DMS153 treated with DMSO at 0.1 percent for 48 hours (cell line): ENCODE data around the gene LPCAT1.
"Not testable (repeated sequence)": the region's sequence is repeated elsewhere in the genome, so short reads cannot be mapped to it uniquely, and the experiment has no call there.

Experiments
- DNase-seq: peaks from one replicate; lab custom pipeline; 2025; ENCODE audit not compliant: unreplicated experiment; lab: John Stamatoyannopoulos, UW

Gene LPCAT1

DNA sequence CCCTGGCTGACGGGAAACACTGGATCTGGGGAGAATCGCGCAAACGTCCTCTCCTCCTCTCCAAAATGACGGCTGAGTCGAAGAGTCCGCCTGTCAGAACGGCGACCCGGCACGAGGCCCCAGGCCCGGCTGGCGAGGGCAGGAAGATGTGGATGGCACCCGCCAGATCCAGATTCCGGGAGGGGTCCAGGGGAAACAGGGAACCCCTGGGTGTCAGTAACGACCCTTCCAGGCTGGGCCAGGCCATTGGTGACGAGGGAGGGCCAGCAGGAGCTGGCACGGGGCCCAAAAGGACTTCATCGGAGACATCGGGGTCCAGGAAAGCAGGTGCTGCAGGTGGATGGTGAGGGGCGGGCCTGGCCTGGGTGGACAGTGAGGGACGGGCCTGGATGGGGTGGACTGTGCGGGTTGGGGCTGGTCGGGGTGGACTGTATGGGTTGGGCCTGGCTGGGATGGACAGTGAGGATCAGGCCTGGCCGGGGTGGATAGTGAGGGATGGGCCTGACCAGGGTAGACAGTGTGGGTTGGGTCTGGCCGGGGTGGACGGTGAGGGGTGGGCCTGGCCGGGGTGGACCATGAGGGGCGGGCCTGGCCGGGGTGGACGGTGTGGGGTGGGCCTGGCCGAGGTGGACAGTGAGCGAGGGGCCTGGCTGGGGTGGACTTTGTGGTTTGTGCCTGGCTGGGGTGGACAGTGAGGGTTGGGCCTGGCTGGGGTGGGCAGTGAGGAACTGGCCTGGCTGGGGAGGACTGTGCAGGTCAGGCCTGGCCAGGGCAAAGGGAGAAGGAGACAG lies 92.5 kb downstream of the LPCAT1 start:
- no peak for DNase-seq

DNA sequence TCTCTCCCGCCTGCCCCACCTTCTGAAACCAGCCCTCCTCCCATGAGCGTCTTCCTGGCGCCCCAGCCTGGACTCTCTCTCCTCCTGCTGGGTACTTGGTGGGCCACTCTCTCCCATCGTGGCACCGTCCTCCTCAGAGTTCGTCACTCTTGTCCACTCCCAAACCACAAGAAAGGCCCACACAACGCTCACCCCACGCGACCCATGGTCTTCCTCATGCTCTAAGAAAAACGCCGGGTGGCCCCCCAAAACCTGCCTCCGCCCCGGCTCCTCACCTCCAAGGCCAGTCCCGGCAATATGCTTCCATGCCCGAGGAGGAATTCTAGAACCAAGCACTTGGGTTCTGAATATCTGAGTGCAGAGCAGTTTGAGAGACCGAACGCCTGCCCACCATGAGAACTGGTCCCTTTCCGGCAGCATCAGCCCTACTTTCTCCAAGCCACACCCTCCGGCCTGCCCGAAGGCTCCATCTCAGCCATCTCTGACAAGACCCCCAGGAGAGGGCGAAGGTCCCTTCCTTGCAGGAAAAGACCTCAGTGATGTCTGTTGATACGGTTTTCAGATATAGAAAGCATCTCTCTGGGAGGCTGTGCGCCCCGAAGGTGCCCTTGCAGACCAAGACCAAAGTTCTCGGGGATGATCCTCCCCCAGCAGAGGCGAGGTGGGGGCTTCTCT lies 93.5 kb downstream of the LPCAT1 start:
- no peak for DNase-seq

DNA sequence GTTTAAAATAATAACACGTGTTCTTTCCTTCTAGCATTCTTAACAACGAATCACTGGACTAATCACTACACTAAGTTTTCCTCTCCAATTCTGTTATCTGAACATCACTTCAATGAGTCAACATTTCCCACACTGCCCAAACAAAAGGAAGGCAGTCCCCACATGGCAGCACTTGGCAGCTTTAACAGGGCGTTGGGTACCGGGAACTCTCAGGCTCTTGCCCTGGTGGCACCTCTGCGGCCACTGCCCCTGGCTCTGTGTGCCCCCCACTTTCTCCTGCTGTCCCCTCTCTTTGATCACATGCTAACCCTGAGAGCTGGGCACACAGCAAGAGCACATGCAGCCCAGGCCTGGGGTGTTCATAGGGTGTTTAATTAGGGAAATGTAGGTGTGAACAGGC lies 94.3 kb downstream of the LPCAT1 start:
- no peak for DNase-seq

DNA sequence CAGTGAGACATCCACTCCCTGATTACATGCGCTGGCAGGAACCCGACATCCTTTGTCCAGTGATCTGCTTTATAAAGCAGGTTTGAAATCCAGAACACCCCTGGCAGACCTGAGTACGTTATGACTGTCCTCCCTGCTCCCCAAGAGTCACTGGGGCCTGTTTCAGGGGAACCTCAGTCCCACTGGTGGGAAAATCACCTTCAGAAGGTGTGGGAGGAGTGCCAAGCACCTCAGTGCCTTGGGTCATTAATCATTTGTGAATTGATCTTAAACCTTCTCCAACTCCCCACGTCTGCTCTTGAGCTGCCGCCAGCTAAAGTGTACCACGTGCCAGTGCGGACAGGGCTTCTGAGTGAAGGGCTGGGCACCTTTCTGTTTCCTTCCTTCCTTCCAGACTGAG lies 94.7 kb downstream of the LPCAT1 start:
- no peak for DNase-seq

DNA sequence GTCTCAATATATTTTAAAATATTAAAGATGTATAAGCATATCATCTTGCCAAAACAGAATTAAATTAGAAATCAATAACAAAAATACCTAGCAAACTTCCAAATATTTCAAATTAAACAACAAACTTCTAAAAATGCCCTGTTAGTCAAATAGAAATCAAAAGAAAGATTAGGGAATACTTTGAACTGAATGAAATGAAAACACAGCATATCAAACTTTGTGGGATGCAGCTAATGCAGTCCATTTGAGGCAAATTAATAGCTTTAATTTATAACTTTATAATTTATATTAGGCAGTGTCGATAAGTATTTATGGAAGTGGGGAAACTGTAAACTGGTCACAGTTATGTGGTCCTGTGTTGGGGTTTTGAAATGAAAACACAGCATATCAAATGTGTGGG lies 95.7 kb downstream of the LPCAT1 start:
- DNase-seq, result no peak

DNA sequence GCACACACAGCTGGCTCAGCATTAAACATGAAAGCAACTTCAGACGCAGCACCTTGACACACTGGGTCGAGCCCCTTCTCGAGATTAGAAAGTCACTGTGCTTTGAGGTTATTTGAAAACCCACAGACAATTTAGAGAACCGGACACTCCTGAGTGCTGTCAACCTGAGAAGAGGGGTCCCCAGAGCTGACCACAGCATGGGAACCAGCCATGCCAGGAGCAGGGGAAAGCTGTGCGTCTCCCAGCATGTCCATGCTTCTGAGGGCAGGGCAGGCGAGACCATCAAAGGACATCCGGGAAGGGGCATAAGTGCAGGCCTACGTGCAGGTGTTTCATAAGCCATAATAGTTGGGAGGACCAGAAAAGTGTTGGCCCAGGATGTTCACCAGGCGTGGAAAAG lies 99.0 kb downstream of the LPCAT1 start:
- DNase-seq, result no peak

DNA sequence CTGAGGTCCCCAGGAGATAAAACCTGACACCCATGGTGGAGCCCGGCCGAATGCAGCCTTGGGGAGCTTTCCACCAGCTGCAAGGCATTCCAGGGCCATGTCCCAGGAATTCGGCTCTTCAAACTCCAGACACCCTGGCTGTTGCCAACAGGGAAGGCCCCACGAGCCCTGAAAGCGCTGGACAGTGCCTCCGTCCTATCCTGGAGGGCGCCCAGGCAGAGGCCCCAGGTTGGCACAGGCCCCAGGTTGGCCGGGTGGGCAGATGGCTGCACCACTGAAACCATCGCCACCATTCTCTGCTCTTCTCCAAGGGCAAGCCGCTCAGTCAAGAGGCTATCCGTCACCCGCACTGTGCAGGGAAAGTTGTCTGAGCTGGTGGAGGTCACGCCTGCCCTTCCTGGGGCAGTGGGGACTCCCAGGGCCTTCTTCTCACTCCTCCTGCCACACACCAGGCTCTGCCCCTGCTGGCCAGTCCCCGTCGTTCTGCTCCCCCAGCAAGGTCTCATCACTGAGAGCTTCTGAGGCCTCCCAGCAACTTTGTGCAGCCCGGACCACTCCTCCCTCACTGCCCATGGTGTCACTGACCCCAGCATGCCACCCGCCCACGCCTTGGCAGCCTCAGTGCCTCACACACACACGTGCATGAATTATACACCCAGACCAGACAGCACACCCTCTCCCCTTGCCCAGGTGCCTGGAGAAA lies 99.7 kb downstream of the LPCAT1 start:
- DNase-seq, result no peak

DNA sequence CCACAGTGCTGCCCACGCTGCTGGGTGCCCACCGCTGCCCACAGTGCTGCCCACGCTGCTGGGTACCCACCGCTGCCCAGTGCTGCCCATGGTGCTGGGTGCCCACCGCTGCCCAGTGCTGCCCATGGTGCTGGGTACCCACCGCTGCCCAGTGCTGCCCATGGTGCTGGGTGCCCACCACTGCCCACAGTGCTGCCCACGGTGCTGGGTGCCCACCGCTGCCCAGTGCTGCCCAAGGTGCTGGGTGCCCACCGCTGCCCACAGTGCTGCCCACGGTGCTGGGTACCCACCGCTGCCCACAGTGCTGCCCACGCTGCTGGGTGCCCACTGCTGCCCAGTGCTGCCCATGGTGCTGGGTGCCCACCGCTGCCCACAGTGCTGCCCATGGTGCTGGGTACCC lies 101.2 kb downstream of the LPCAT1 start:
- not testable (repeated sequence) for DNase-seq

DNA sequence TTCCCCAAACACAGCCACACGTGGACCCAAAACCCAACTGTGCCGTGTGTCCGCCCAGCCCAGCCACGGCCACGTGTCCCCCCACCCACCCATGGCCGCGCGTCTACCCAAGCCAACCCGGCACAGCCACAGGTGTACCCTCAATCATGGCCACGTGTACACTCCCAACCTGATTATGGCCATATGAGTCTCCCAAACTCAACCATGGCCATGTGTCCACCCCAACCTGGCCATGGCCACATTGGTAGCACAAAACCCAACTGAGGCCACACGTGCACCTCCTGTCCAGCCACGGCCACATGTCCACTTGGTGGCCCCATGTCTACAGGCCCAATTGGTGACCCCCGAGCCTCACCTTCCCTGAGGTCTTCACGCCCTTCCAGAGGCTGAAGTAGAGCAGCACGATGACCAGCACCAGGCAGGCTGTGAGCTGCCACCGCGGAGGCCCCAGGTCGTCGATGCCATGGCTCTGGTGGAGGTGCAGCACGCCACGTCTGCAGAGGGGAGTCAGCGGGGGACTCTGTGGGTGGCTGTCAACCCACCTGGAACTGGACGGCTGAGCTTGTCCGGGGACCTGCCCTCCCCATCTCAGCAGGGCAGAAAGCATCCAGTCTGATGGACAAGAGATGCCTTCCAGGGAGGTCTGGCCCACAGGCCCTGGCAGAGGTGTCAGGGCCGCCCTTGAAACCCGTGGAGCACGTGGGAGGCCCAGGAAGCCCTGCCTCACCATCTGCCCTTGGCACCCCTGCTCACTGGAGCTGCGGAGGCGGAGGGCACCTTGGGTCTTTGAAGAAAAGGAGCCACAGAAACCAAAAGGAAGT lies 102.0 kb downstream of the LPCAT1 start:
- no peak for DNase-seq

DNA sequence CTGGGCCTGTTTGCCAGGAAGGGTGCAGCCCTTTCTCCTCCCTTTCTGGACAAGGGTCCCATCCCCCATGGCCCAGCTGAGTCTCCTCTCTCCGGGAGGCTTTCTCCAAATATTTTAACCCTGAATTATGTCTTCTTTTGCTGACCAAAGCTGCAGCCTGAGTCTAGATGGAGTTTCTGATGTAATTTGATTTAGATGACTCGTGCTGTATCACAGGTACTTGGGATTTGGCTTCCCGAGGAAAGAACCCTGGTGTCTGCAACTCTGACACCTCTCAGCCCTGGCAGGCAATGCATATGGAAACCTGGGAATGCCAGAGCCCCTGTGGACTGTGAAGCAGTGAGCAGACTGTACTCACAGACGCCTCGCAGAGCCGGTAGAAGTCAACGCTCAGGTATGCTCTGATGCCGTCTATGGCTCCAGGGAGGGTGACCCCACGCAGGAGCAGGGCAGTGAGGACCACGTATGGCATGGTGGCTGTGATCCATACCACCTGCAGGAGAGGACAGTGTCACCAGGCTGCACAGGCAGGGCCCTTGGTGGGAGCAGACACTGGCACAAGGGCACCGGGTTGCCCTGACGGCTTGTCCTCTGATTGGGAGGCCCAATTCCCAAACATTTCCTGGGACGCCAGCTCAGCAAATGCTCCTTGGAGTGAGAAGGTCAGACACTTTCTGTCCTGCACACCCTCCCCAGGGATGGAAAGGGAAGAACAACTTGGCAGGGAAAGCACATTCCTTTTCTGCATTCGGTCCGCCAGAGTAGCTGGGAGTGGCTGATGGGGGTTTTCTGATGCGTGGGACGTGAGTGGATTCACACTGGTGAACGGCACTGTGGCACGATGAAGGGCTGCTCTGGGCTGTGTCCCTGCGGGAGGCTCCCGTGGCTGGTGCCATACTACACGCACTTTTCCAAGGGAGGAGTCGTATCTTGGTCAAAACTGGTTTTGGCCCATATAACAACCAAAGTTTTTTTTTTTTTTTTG lies 103.3 kb downstream of the LPCAT1 start:
- DNase-seq, result no peak

DNA sequence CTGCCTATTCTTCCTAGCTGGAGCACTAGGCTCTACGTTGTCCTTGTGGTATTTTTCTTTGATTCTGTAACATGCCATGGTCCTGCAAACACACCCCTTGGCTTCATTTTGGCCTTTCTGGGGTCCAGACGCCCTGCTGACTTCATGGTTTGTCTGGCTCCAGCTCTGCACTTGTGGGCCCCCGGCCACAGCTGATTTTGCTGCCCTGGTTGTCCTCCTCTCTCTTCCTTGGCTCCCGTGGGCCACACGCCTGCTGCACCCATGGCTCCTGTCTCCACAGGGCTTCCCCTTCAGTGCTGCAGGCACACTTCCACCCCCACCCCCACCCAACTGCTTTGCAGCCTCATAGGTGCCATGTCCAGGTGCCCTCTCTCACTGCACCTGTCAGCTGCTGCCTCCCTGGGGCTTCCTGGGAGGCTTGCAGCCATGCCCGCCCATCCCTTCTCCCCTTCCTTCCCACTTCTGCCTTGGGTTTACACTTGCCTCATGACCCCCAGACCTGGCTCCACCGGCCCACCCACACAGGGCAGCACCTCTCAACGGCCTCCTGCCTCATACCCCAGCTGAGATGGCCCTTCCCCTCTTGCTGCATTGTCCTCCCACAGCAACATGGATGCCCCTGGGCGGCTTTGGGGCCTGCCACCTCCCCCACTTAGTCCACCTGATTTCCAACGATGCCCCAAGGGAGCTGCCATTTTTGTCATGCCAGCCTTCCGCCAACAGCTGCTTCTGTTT lies 104.1 kb downstream of the LPCAT1 start:
- DNase-seq, result no peak

DNA sequence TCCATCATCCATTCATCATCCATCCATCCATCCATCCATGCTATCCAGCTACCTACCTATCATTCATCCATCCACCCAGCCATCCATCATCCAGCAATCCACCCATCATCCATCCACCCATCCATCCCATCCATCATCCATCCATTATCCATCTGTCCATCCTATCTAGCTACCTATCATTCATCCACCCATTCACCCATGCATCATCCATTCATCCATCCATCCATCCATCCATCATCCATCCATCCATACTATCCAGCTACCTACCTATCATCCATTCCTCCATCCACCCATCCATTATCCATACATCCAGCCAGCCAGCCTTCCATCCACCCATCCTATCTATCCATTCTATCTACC lies 104.9 kb downstream of the LPCAT1 start:
- DNase-seq, result no peak

DNA sequence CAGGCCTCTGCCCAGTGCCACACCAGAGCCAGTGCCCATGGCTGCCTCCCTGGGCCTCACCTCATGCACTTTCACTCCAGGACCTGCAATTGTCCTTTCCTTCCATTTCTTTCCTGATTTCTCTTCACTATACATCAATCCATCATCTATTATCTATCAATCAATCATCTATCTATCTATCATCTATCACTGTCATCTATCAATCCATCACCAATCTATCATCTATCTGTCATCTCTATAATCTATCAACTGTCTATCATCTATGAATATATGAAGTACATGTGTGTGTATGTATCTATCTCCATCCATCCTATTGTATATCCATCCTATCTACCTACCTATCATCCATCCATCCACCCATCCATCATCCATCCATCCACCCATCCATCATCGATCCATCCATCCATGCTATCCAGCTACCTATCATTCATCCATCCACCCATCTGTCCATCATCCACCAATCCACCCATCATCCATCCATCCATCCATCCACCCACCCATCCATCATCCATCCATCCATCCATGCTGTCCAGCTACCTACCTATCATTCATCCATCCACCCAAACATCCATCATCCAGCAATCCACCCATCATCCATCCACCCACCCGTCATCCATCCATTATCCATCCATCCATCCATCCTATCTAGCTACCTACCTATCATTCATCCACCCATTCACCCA lies 105.4 kb downstream of the LPCAT1 start:
- DNase-seq, result no peak

DNA sequence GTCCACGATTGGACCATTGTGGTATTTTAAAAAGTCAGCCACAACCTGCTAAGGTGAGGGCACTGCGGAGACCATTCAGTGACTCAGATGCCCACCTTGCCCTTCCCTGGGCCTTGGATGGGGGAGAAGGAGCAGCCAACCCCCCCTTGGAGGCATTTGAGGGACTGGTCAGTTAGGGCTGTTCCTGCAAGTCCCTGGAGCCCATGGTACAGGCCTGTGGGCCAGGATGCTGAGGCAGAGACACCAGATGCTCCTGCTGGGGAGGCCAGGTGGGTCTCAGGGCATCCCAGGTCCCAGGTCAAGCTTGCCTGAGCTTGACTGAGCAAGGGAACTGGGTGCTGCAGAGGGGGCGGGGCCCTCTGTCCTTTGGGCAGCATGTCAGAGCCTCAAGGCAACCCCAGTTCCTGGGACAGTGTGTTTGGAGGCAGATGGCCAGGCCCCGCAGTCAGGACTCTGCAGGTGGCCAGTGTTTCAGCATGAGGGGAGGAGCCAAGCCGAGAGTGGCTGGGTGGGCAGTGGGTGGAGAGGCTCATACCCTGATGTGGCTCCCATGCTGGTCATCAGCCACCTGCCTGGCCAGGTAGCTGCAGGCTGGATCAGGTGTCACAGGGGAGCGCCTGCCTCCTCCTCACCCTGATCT lies 106.1 kb downstream of the LPCAT1 start:
- DNase-seq, result no peak

DNA sequence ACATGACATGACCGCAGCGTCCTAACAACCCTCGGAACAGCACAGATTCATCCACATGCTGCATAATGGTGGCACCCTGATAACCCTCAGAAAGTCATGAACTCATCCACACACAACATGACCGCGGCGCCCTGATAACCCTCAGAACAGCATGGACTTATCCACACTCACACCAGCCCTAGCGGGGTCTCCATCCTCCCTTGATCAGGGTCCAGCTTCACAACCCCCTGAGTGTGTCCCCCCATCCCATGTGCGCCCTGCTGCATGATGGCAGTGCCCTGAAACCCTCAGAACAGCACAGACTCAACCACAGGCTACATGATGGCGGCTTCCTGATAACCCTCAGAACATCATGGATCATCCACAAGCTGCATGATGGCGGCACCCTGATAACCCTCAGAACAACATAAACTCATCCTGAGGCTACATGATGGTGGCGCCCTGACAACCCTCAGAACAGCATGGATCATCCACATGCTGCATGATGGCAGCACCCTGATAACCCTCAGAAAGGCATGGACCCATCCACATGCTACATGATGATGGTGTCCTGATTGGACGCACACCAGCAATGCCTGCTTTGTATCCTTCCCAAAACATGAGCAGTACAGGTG lies 106.8 kb downstream of the LPCAT1 start:
- no peak for DNase-seq

DNA sequence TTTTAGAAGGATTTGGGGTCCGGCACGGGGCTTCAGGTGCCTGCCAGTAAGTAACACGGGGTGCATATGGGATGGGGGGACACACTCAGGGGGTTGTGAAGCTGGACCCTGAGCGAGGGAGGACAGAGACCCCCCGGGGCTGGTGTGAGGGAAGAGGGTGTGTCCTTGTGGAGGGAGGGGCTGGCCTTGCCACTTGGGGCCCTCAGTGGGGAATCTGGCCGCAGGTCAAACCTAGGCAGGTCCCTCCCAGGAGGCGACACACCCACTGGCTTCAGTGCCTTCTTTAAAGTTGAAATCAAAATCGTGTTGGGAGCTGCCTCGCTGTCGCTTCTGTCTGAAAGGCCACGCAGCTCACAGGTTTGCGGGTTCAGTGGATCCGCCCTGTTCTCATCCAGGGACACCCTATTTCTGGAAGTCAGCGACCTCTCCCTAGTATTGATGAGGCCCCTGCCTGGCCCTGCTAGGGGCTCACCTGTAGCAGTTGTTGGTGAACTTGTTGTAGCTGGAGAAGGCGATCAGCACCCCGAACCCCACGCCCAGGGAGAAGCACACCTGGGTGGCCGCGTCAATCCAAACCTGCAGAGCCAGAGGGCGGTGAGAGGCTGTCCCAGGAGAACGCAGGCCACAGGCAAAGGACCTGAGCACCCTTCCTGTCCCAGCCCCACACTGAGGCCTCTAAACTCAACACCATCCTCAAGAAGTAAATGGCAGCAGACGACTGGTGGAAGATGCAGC lies 108.0 kb downstream of the LPCAT1 start:
- DNase-seq, result no peak

DNA sequence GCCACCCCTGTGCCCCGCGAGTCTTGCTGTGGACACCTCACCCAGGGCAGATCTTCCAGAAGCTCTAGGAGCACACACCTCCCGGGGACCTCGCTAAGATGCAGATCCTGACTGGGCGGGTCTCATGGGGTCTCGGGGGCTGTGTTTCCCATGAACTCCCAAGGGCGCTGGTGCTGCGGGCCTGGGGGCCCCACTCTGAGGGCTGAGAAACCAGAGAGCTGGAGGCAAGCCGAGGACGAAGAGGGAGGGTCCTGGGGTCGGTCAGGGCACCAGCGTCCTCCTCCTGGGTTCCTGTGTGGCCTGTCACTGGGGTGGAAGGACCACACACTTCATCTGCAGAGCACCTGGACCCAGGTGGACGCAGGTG lies 108.7 kb downstream of the LPCAT1 start:
- DNase-seq, result no peak
